ENCODE measurements around the gene SLC9A9.

Gene SLC9A9

DNA sequence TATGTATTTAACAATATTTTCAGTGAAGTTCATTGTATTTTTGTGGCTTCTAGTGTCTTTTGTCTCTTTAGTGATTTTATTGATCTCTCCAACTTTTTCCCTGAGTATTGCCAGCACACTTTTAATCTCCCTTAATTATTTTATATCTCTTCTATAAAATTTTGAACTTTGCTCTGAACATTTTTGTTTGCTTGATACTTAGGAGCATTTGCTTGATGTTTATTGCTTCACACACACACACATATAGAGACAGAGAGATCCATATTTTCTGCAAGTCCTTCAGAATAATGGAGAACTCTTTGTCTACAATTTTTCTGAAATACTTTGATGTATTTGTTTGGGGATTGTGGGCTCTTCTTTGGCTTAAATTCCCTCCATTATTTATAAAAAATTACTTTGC is 213.8 kb downstream of the SLC9A9 start:
- DNase-seq: no peak

DNA sequence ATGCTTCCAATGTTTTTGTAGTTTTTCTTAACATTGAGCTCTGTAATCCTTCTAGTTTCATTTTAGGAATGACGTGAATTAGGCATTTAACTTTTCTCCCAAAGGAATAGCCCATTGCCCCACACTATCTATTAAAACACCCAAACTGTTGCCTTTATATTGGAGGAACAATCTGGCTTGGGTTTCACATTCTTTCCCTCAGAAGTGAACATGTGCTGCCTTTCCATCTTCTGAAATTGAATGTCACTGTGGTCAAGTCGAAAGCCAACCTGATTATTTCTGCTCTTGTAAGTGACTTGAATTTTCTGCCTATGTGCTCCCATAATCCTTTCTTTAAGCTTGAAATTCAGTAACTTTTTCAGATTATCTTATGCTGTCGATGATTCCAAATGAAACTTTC is 214.5 kb downstream of the SLC9A9 start:
- no peak for DNase-seq

DNA sequence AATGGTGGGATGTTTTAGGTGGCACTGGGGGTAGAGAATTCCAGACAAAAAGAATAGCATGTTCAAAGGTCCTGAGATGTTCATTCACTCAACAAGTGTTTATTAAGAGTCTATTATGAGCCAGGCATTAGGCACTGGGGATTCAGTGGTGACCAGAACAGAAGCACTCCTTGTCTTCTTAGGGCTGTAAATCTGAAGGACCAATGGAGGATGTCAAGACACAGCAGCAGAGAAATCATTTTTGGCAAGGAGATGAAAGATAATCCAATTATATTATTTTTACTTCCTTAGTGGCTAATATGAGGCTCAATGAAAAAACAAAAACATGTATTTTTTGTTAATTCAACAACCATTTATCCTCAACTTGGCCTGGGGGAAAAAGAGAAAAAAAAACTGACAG is 218.5 kb downstream of the SLC9A9 start:
- no peak for DNase-seq

GRCh38 chr3:143628971-143629370 is 219.3 kb downstream of the SLC9A9 start:
- DNase-seq: no peak

DNA sequence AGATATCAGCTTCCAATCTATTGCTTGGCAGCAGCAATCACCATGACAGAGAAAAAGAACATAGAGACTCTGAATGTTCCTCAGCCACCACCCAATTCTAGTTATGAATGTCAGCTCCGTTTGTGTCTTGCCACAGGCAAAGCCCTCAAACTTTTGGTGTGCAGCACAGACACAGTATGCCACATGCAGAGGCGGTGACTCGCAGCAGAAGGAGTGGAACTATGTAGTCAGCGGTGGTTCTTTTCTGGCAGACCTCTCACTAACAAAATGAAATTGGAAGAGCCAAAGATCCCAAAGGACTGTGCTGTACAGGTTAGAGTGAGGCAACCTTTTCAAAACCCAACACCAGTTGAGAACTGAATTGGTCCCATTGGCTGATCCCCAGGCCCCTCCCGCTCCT is 220.9 kb downstream of the SLC9A9 start:
- DNase-seq: peak; percentile 4

GRCh38 chr3:143619231-143619630 is 229.0 kb downstream of the SLC9A9 start:
- no peak for DNase-seq

GRCh38 chr3:143617050-143617449 is 231.2 kb downstream of the SLC9A9 start:
- DNase-seq: no peak

DNA sequence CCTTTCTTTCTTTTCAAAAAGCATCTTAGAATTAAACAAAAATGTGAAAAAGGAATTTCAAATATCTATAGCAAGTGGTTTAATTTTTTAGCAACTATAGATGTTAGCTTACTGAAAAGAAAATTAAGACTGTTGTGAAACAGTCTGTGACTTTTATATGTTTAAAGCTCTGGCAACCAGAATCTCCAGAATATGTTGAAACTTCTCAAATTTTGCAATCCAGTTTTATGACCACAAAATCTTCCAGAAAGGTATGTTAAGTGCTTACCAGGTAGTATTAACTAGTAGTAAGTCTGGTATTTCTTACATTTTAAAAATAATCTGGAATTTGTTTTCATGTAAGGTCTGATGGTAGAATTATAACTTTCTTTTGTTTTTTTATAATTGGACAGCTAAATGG is 235.0 kb downstream of the SLC9A9 start:
- DNase-seq: no peak

GRCh38 chr3:143612541-143612940 is 235.7 kb downstream of the SLC9A9 start:
- no peak for DNase-seq

GRCh38 chr3:143608966-143609365 is 239.3 kb downstream of the SLC9A9 start:
- no peak for DNase-seq

DNA sequence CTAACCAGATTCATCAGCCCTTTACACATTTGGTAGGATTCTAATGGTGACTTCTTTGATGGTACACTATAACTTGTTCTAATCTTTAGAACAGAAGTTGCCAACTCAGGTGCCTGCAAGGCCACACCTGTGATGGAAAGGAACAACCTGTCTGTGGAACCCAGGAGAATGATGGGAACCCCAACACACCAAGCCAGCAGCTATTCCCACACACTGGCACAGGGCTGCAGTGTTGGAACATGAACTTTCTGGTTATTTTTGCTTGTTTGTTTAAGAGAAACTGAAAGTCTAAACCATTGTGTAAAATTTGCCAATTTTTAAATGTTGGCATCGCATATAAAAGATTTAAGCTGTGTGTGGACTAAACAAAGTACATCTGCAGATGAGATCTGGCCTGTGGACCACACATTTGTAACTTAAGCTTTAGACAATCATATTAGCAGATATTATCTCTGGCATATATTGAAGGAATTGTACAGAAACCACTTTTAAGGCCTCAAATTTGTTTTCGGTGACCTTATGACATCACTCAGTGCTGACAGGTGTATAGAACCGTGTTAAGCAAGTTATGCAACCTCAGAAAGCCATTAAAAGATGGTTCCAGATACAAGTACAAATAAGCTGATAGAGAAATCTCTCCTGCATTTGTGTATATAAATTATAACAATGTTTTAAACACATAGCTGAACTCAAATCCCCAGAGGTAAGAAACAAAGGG is 242.9 kb downstream of the SLC9A9 start:
- DNase-seq: no peak

- DNase-seq: no peak
Measured at GRCh38 chr3:143604402-143605185, 243.7 kb downstream of the SLC9A9 start.

- DNase-seq: no peak
Measured at GRCh38 chr3:143603774-143604173, 244.5 kb downstream of the SLC9A9 start.

DNA sequence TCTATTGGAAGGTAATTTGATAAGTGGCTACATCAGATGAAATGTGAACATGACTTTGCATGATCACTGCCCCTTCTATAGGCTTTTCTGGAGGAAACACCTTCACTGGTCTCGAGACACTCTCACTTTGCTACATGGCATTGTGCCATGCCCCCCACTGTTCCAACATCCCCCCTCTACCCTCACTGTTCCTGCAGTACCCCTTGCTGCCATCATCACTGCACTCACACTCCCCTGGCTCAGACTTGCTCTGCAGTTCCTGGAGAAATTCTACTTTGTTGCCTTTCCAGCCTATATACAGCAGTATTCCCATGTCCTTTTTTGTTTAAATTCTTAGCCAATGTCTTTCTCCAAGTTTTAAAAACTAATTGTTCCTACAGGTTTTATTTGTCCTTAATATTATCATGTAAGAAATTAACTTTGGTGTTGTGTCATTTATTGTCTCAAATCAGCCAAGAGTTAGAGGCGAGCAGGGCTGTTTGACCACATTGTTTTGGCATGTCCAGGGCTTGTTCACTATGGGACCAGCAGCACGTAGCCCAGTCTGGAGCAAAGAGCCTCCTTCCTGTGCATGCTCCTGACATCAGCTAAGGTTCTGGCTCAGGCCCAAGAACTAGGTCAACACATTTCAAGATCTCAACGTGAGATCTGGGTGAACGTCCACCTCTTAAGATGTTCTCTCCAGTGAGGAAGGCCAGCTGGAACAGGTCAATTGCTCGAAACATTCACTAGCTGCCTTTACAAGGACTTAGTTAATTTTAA is 246.4 kb downstream of the SLC9A9 start:
- no peak for DNase-seq

DNA sequence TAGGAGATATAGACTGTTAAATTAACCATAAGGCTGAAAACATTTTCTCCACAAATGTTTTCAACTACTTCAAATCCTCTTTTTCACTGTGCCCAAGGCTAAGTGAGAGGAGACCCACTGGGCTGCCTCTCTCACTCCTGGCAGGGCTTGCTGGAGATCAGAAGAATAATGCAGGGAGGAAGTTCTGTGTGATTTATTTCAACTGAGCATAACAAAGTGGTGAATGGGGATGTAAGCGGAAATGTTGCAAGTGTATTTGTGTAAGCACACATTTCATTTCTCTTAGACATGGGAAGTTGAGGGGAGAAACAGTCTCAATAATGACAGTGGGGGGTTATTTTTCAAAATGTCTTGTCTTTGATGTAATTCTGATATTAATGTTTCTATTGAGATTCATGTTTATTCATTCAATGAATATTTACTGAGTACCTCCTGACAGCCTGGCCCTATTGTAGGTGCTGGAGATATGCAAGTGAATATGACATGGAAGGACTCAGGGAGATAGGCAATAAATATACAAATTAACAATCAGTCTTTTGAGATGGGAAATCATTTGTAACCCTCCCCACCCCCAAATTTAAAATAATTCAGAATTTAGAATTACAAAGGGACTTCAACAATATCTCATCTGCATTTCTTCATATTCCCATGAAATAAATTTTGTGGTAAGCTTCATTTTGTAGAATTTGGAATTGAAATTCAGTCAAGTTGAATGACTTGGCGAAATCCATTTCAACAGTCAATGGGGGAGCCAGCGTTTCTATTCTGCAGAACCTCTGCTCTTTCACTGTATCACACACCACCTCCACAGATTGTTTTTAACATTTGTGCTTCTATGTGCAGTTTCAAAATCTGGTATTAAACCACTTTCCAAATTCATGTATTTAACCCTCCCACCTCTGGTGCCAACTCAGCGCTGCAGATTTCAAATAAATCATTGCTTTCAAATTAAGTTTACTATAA is 247.2 kb downstream of the SLC9A9 start:
- no peak for DNase-seq

- no peak for DNase-seq
Measured at GRCh38 chr3:143597774-143598652, 250.3 kb downstream of the SLC9A9 start.

DNA sequence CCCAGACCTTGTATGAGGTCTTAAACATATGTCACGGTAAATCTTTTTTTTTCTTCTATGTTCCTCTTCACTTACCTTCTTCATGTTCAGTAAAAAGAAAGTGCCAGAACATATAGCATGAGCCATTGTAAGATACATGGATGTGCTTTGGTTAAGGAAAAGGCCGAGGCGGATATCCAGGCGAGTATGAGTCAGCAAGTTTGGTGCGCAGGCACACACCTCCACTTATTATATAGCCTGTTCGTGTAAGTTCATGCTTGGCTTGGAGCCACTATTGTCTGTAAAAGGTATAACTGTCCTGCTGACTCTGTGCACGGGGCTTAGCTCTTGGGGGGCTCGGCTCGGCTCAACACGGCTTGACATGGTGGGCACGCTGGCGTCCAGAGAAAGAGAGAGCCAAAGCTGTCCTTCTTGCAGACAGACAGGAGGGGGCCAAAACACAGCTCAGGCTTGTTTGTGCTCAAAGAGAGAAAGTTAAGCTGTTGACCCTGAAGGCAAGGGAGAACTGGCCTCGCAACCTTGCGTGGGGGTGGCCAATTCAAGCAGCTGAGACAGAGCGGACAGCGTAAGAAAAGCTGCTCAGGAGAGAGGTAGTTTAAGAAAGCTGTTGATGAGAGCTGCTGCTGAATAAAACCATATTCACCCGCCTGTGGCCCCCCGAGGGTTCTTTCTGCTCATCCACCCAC is 251.2 kb downstream of the SLC9A9 start:
- DNase-seq: no peak

DNA sequence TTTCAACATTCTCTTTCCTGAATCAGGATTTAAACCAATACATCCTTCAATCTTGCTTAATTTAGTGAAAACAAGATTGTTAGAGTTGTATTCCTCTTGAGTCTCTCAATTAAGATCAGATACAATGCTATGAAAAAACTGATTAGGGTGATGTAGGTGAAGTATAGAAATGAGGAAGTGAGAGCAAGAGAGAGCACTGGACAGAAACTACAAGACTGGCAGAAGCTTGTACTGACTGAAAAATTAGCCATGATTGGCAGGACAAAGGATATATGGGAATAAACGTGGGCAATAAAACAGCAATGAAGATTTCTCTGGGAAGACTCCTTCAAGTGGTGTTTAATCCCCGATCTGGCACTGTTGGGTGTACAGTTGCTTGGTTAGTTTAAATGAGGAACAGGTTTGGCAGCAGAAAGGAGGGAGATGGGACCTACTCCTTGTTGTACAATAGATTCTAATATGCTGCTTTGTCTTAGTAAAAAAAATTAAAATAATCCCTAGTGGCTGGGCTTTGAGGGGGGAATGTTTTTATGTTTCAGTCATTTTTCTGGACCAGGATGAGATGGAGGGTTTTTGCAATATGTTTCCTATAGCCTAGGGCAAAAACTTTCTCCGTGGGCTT is 252.7 kb downstream of the SLC9A9 start:
- DNase-seq: no peak

DNA sequence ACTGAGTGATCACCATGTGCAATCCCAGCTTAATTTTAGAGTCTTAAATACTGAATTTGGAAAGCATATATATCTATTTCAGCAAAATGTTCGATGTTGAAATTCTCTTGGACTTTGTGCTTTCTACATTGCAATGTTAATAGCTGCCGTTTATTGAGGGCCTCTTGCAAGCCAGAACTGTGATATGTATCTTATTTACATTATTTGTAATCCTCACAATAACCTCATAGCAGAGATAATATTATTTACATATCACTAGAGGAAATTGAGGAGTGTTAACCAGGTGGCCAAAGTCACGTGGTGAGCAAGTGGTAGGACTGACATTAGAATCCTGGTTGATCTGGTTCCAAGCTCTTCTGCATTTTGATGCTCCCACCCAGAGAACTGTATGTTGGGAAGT is 254.1 kb downstream of the SLC9A9 start:
- DNase-seq: no peak

GRCh38 chr3:143590660-143591059 is 257.6 kb downstream of the SLC9A9 start:
- no peak for DNase-seq

Data from stimulated activated CD4-positive, alpha-beta T cell treated with anti-CD3 and anti-CD28 coated beads, Interleukin-4, amount 100 ng/mL, for 24 hours (primary cell).